ENCODE data around the gene SIGLEC9.

DNA sequence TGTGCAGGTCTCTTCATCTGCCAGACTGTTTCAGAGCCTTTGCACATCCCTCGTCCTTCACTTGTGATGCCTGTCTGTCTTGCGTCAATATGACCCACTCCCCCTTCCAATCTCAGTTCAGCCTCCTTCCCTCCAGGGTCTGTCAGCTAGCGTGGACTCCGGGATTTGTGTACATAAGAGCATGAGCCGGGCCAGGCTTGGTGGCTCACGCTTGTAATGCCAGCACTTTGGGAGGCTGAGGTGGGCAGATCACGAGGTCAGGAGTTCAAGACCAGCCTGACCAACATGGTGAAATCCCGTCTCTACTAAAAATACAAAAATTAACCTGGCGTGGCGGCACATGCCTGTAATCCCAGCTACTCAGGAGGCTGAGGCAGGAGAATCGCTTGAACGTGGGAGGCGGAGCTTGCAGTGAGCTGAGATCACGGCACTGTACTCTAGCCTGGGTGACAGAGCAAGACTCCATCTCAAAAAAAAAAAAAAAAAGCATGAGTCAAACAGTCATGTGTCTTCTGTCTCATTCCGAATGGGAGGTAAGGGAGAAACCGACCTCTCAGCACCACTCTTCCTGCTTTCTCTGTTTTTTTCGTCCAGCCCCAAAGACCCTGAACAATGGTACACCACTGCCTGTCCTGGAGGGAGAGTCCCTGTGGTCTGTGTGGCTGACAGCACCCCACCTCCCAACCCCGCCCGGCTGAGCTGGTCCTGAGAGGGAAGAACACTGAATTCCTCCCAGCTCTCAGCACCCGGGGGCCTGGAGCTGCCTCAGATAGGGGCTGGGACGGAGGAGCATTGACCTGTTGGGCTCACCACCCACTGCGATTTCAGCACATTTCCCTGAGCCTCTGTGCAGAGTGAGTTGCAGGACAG is 2.4 kb upstream of the SIGLEC9 start:
- TF ChIP-seq EZH2phosphoT487 (IDR thresholded peaks at IDR 0.05; ENCODE audit: insufficient read depth, low read depth) = no peak
- no peak for TF ChIP-seq EZH2 (IDR thresholded peaks at IDR 0.05; ENCODE audit: insufficient read depth, poor library complexity, severe bottlenecking)

All from GM23248 (cell line).